ENCODE measurements around the gene TBX22.

Gene TBX22, protein sequence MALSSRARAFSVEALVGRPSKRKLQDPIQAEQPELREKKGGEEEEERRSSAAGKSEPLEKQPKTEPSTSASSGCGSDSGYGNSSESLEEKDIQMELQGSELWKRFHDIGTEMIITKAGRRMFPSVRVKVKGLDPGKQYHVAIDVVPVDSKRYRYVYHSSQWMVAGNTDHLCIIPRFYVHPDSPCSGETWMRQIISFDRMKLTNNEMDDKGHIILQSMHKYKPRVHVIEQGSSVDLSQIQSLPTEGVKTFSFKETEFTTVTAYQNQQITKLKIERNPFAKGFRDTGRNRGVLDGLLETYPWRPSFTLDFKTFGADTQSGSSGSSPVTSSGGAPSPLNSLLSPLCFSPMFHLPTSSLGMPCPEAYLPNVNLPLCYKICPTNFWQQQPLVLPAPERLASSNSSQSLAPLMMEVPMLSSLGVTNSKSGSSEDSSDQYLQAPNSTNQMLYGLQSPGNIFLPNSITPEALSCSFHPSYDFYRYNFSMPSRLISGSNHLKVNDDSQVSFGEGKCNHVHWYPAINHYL

DNA sequence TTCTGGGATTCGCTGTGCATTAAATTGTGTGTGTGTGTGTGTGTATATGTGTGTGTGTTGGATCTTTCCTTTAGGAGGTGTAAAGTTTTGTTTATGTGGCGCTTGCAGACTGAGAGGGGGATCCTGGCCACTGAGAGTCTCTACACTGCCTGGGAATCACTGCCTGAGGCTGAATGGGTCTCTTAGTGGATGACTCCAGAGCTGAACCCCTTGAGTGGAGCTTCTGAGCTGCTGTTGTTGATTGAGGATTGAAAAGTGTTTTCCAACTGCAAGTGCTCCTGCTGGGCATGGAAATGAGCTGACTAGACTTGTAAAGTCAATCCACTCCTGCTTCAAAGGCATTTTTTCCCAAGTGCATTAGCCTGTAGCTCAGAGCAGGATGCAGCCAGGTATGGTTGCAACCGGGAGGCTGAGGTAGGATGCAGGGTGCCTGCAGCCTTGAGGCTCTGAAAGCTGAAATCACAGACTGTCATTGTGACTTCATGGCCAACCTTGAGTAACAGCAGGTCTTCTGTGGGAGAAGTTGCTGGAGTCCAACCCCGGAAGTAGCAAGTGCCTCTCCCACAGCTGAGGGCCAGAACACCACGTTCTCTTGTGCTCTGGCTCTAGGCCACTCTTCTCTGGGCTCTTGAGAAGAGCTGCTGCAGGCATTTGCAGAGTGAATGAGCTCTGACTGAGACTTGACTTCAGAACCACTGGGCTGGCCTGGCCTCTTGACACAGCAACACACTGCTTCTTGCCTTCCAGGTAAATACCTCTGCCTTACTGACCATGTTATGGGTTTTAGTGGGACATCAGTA is at the start of gene TBX22:
Gene TBX22 (plus strand): TSS at position 613 of the 800 bp plus-strand sequence. CDS start 7,517 bp downstream, outside the sequence.
- TF ChIP-seq, protein P1, sequence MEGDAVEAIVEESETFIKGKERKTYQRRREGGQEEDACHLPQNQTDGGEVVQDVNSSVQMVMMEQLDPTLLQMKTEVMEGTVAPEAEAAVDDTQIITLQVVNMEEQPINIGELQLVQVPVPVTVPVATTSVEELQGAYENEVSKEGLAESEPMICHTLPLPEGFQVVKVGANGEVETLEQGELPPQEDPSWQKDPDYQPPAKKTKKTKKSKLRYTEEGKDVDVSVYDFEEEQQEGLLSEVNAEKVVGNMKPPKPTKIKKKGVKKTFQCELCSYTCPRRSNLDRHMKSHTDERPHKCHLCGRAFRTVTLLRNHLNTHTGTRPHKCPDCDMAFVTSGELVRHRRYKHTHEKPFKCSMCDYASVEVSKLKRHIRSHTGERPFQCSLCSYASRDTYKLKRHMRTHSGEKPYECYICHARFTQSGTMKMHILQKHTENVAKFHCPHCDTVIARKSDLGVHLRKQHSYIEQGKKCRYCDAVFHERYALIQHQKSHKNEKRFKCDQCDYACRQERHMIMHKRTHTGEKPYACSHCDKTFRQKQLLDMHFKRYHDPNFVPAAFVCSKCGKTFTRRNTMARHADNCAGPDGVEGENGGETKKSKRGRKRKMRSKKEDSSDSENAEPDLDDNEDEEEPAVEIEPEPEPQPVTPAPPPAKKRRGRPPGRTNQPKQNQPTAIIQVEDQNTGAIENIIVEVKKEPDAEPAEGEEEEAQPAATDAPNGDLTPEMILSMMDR (IDR thresholded peaks at IDR 0.05; ENCODE audit: extremely low read depth, insufficient read depth, missing control alignments) = no peak
- no peak for DNase-seq (ENCODE audit: low spot score)
- in situ Hi-C loops (cut with MboI; ENCODE audit: low pct_unique_long_range_greater_than_20kb, low sequenced_read_pairs, unreplicated experiment) = no loop called here

DNA sequence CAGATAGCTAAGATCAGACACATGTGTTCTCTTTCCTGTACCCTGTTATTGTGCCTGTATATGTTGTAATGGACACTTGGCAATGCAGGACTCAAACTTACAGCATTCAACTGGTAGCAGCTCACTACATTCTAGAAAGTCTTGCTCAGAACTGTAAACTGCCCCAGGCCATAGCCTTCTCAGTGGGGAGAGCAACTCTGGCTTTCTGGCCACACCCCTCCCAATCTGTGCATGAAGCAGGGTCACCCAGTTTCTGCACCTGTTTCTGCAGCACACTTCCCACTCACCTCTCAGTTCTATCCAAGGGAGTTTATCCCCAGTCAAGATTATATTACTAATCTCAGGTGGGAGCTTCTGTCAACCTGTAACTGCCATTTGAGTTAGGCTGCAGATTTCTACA is 38.9 kb upstream of the TBX22 start:
- TF ChIP-seq, protein P1 (IDR thresholded peaks at IDR 0.05; ENCODE audit: extremely low read depth, insufficient read depth, missing control alignments) = no peak
- no peak for DNase-seq (ENCODE audit: low spot score)
- in situ Hi-C loops (cut with MboI; ENCODE audit: low pct_unique_long_range_greater_than_20kb, low sequenced_read_pairs, unreplicated experiment) = no loop called here

DNA sequence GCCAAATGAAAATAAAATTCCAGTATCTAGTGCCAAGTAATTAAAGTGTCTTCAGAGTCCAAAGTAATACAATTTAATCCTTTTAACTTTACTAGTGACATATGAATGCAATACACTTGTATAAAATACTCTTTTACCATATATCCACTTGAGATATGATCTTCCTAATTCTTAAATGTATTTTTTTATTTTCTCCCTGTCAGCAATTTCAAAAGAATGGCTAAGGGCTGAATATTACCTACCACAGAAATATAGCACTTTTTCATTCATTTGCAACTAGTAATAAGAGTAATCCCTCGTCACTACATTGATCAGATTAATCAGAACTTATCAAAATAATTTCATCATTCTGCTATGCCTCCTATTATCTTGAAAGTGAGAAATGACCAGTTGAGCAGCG is 10.1 kb upstream of the TBX22 start:
- no peak for DNase-seq (ENCODE audit: low spot score)
- TF ChIP-seq, protein P1 (IDR thresholded peaks at IDR 0.05; ENCODE audit: extremely low read depth, insufficient read depth, missing control alignments) = no peak
- in situ Hi-C loops (cut with MboI; ENCODE audit: low pct_unique_long_range_greater_than_20kb, low sequenced_read_pairs, unreplicated experiment) = no loop called here

DNA sequence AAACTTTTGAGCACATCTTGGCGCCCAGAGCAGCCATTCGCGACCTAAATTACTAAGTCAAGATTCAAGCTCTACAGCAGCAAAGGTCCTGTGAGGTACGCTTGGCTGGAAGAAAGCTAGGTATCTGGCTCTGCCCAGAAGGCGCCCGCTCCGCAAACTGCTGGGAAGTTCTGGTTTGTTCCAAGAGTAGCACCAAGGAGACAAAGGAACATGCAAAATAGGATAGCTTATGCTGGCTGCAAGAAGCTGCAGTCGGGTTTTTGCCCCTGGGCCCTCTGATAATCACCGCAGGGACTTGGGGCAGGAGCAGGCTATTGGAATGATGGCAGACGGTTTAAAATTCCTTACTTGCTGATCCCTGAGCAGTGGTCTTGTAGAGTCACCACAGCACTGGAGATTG is 3.0 kb upstream of the TBX22 start:
- TF ChIP-seq, protein P1 (IDR thresholded peaks at IDR 0.05; ENCODE audit: extremely low read depth, insufficient read depth, missing control alignments) = no peak
- in situ Hi-C loops (cut with MboI; ENCODE audit: low pct_unique_long_range_greater_than_20kb, low sequenced_read_pairs, unreplicated experiment) = no loop called here
- DNase-seq (ENCODE audit: low spot score) = no peak

DNA sequence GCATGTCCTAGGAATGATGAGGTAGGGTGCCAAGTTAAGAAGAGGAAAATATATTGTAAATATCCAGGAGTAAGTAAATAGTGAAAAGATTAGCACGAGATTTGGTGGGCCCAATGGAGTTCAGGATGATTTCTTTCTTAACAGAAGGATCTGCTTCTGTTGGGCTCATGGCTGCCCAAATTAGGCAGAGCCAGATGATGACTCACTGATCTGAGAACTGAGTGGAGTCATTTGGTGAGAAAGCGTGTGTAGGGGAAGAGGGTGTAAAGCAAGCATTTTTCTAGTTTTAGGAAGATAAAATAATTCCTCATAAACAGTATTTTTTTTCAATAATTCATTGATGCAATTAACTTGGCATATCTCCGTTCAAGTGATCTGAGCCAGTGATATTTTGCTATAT is 1.6 kb downstream of the TBX22 start:
- in situ Hi-C loops (cut with MboI; ENCODE audit: low pct_unique_long_range_greater_than_20kb, low sequenced_read_pairs, unreplicated experiment) = no loop called here
- TF ChIP-seq, protein P1 (IDR thresholded peaks at IDR 0.05; ENCODE audit: extremely low read depth, insufficient read depth, missing control alignments) = no peak
- no peak for DNase-seq (ENCODE audit: low spot score)

DNA sequence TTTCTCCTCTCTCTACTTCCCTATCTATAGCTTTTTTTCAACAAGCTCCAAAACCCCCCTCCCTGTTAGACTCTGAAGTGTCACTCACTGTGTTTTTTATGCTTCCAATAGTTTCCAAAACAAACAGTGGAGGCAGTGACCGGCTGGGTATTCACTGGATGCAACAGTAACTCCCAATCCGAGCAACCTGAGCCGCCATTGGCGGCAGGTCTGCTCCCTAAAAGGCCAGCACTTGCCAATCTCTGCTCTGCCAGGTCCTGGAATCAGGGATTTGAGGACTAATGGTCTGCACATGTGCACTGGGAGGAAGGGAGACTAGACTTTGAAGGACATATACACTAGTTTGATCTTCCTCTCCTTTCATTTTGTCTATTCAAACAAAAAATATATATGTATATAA is 7.1 kb downstream of the TBX22 start:
- no peak for DNase-seq (ENCODE audit: low spot score)
- in situ Hi-C loops (cut with MboI; ENCODE audit: low pct_unique_long_range_greater_than_20kb, low sequenced_read_pairs, unreplicated experiment) = no loop called here
- TF ChIP-seq, protein P1 (IDR thresholded peaks at IDR 0.05; ENCODE audit: extremely low read depth, insufficient read depth, missing control alignments) = no peak

Data from GM13977 (cell line).